GM20000 (cell line): Measurements from ENCODE around the gene SLF1.

Source experiments
- DNase-seq: peaks from one replicate; pipeline ENCODE4 v3.0.0; 2012; ENCODE audit warnings: low spot score
- CTCF ChIP-seq: IDR thresholded peaks from 2 replicates; pipeline ENCODE4 v1.5.1; 2012; ENCODE audit warnings: mild to moderate bottlenecking, control low read depth; ENCODE audit errors: extremely low read depth, missing control alignments

The SLF1 gene

GRCh38 chr5:94614156-94614805 is 4.2 kb upstream of the SLF1 start:
- no peak for TF ChIP-seq CTCF
- DNase-seq = no peak

GRCh38 chr5:94615862-94616261 is 2.6 kb upstream of the SLF1 start:
- TF ChIP-seq CTCF = no peak
- no peak for DNase-seq

GRCh38 chr5:94618029-94618492 is 408 bp upstream of the SLF1 start:
- DNase-seq = peak; percentile 32
- TF ChIP-seq CTCF = no peak

- no peak for TF ChIP-seq CTCF
- DNase-seq = no peak
Observed at GRCh38 chr5:94620256-94620655, 1.8 kb downstream of the SLF1 start.

GRCh38 chr5:94621763-94622162 is 3.3 kb downstream of the SLF1 start:
- no peak for DNase-seq
- TF ChIP-seq CTCF = no peak

GRCh38 chr5:94623011-94623410 is 4.5 kb downstream of the SLF1 start:
- no peak for TF ChIP-seq CTCF
- DNase-seq = no peak

GRCh38 chr5:94623877-94624276 is 5.4 kb downstream of the SLF1 start:
- DNase-seq = no peak
- TF ChIP-seq CTCF = no peak
